Mucosa of descending colon (tissue), 3 donors: Measurements from ENCODE around the gene CCDC3. TPM values are rescaled to one million over a fixed set of nuclear protein-coding genes. Genes with fewer than 3 reads are reported as not detected.

Experiments
- ATAC-seq: fragments of 200-7000 bp; cut with Tn5 transposase; one replicate; pipeline ENCODE4 v1.9.1; 2020; ENCODE audit warnings: mild to moderate bottlenecking, moderate library complexity
- DNase-seq, 3 donors: peaks; one replicate each; pipeline ENCODE4 v3.0.0-alpha.2; 2020
- H3K36me3 ChIP-seq: fragments of 200-600 bp; one replicate; pipeline ENCODE4 v1.8.0; 2021; ENCODE audit warnings: low read depth, mild to moderate bottlenecking
- H3K4me1 ChIP-seq: fragments of 200-600 bp; one replicate; pipeline ENCODE4 v1.8.0; 2021; ENCODE audit warnings: low read depth, mild to moderate bottlenecking
- H3K4me3 ChIP-seq: fragments of 200-600 bp; one replicate; pipeline ENCODE4 v1.8.0; 2021; ENCODE audit warnings: mild to moderate bottlenecking
- H3K9me3 ChIP-seq: fragments of 200-600 bp; one replicate; pipeline ENCODE4 v1.8.0; 2021; ENCODE audit warnings: mild to moderate bottlenecking
- CTCF ChIP-seq: fragments of 200-600 bp; IDR thresholded peaks from one replicate; pipeline ENCODE4 v1.8.0; 2022; ENCODE audit warnings: antibody characterized with exemption, mild to moderate bottlenecking
- intact Hi-C, 2 donors: fragments of 100-400 bp; cut with DNase I in 1 of 2; cut with micrococcal nuclease in 1 of 2; formaldehyde crosslinking; loops; one replicate each; pipeline versions ENCODE4 v1.11.0 to v1.11.1; 2022; cut with DNase I, micrococcal nuclease
- total RNA-seq, 3 donors: library from RNA; stranded (reverse); fragmentation: NEBNext Ultra II Directional in 2 of 3; extraction: Animal tissue kit (Norgen Biotek cat#: 25700) in 2 of 3; gene quantifications; one replicate each; pipeline versions ENCODE4 v1.2.1 to v1.2.4, GENCODE V29; 2021 to 2023
- donor health status: DM: no; HTN: no; CAD: no; lungs with moderate emphysema.
- donor health status: DM: no; HTN: no; CAD: no.
- donor health status: DM: no; HTN: yes; CAD: no.

Gene CCDC3
- total RNA-seq, 3 donors from 2014 or later = 0.84 to 3.3 (median 2.3) TPM

- Histone ChIP-seq H3K36me3 (no peaks in the 10 kb centered on the region), H3K4me1 (no peaks in the 10 kb centered on the region), H3K9me3 (no peaks in the 10 kb centered on the region), H3K4me3 (no peak overlapping the region)
- intact Hi-C loops = no loop called here
- ATAC-seq (no peak), DNase-seq (no peak)
- no peak for TF ChIP-seq CTCF
Observed at GRCh38 chr10:12887780-12888179, 113.7 kb downstream of the CCDC3 start.

GRCh38 chr10:12884851-12885250, 116.7 kb downstream of the CCDC3 start:
- Histone ChIP-seq H3K4me3 (no peak overlapping the region), H3K9me3 (no peaks in the 10 kb centered on the region), H3K4me1 (no peaks in the 10 kb centered on the region), H3K36me3 (no peaks in the 10 kb centered on the region)
- ATAC-seq (peak; percentile 33), DNase-seq (no peak)
- TF ChIP-seq CTCF = no peak
- intact Hi-C loops = no loop called here

- Histone ChIP-seq H3K36me3 (no peaks in the 10 kb centered on the region), H3K4me3 (no peak overlapping the region), H3K4me1 (no peaks in the 10 kb centered on the region), H3K9me3 (no peaks in the 10 kb centered on the region)
- intact Hi-C loops = no loop called here
- no peak for DNase-seq
- TF ChIP-seq CTCF = no peak
- no peak for ATAC-seq
Observed at GRCh38 chr10:12880423-12880822, 121.1 kb downstream of the CCDC3 start.

GRCh38 chr10:12877150-12877549, 124.4 kb downstream of the CCDC3 start:
- no peak for ATAC-seq
- Histone ChIP-seq H3K9me3 (no peaks in the 10 kb centered on the region), H3K4me1 (no peaks in the 10 kb centered on the region), H3K36me3 (no peaks in the 10 kb centered on the region), H3K4me3 (no peak overlapping the region)
- TF ChIP-seq CTCF = no peak
- no peak for DNase-seq
- intact Hi-C loops = no loop called here

- no peaks in the 10 kb centered on the region for H3K4me1 ChIP-seq
- no peaks in the 10 kb centered on the region for H3K9me3 ChIP-seq
- ATAC-seq (no peak), DNase-seq (no peak)
- no peak for TF ChIP-seq CTCF
- H3K4me3 ChIP-seq = no peak overlapping the region
- H3K36me3 ChIP-seq = no peaks in the 10 kb centered on the region
- intact Hi-C loops = no loop called here
Observed at GRCh38 chr10:12876266-12876665, 125.2 kb downstream of the CCDC3 start.

- TF ChIP-seq CTCF = no peak
- Histone ChIP-seq H3K9me3 (no peaks in the 10 kb centered on the region), H3K4me1 (no peaks in the 10 kb centered on the region), H3K36me3 (no peaks in the 10 kb centered on the region), H3K4me3 (no peak overlapping the region)
- ATAC-seq (no peak), DNase-seq (peak in 1 of 3 donors; percentile 18)
- intact Hi-C loops = no loop called here
Observed at GRCh38 chr10:12875100-12875499, 126.4 kb downstream of the CCDC3 start.
